ENCODE measurements around the gene NAT16. TPM values are rescaled to one million over a fixed set of nuclear protein-coding genes. Genes with fewer than 3 reads are reported as not detected.
A peak's percentile ranks its signal among the peaks of the same experiment; 100 is the strongest.

The NAT16 gene
- total and polyA plus RNA-seq, 9 of the 15 experiments (the other 6 are each of a cell fraction or from before 2014, with no cell fraction given) = 0.04 TPM; not detected in 8

GRCh38 chr7:101216860-101217387 is 36.8 kb upstream of the NAT16 start (continued):
- TF ChIP-seq THAP12 (CRISPR knock-in tag; IDR thresholded peaks at IDR 0.05) (peak; percentile 23; the same call in 1 of the 2 replicates), ZNF717 (CRISPR knock-in tag; IDR thresholded peaks at IDR 0.05) (no peak), ZNF431 (CRISPR knock-in tag; IDR thresholded peaks at IDR 0.05) (0 out of 2 replicates have a peak, but pooled peaks have one; percentile 13), SAFB (IDR thresholded peaks at IDR 0.05; ENCODE audit: borderline replicate concordance, low read depth, low read length) (0 out of 2 replicates have a peak, but pooled peaks have one; percentile 50), ETS2 (tag; IDR thresholded peaks at IDR 0.05; ENCODE audit: borderline replicate concordance, poor library complexity, severe bottlenecking) (no peak), KLF1 (tag; IDR thresholded peaks at IDR 0.05) (peak; percentile 79), MTA3 (IDR thresholded peaks at IDR 0.05; ENCODE audit: borderline replicate concordance) (peak; percentile 15; the same call in 1 of the 2 replicates), CTBP1 (IDR thresholded peaks at IDR 0.05; ENCODE audit: borderline replicate concordance) (no peak), HNRNPLL (IDR thresholded peaks at IDR 0.05; ENCODE audit: low read depth, low read length, poor library complexity, severe bottlenecking) (peak; percentile 7), L3MBTL2 (IDR thresholded peaks at IDR 0.05) (peak; percentile 78)
- TF ChIP-seq, protein P1, sequence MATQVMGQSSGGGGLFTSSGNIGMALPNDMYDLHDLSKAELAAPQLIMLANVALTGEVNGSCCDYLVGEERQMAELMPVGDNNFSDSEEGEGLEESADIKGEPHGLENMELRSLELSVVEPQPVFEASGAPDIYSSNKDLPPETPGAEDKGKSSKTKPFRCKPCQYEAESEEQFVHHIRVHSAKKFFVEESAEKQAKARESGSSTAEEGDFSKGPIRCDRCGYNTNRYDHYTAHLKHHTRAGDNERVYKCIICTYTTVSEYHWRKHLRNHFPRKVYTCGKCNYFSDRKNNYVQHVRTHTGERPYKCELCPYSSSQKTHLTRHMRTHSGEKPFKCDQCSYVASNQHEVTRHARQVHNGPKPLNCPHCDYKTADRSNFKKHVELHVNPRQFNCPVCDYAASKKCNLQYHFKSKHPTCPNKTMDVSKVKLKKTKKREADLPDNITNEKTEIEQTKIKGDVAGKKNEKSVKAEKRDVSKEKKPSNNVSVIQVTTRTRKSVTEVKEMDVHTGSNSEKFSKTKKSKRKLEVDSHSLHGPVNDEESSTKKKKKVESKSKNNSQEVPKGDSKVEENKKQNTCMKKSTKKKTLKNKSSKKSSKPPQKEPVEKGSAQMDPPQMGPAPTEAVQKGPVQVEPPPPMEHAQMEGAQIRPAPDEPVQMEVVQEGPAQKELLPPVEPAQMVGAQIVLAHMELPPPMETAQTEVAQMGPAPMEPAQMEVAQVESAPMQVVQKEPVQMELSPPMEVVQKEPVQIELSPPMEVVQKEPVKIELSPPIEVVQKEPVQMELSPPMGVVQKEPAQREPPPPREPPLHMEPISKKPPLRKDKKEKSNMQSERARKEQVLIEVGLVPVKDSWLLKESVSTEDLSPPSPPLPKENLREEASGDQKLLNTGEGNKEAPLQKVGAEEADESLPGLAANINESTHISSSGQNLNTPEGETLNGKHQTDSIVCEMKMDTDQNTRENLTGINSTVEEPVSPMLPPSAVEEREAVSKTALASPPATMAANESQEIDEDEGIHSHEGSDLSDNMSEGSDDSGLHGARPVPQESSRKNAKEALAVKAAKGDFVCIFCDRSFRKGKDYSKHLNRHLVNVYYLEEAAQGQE (IDR thresholded peaks at IDR 0.05; ENCODE audit: borderline replicate concordance) = no peak
- TF ChIP-seq, protein P1 (CRISPR knock-in tag; IDR thresholded peaks at IDR 0.05; ENCODE audit: low read depth) = 0 out of 2 replicates have a peak, but pooled peaks have one; percentile 18
